HG03280 (cell line): ENCODE results near the gene CES2.
A peak's percentile ranks its signal among the peaks of the same experiment; 100 is the strongest.
"Not testable (repeated sequence)": the region's sequence is repeated elsewhere in the genome, so short reads cannot be mapped to it uniquely, and the experiment has no call there.

Experiments
- ATAC-seq: cut with Tn5 transposase; IDR thresholded peaks from one replicate; pipeline ENCODE4 v1.9.1; 2021; ENCODE audit warnings: mild to moderate bottlenecking, moderate library complexity; ENCODE audit not compliant: unreplicated experiment

Gene CES2

GRCh38 chr16:66975302-66975893, 40.1 kb downstream of the CES2 start:
- ATAC-seq, result no peak

GRCh38 chr16:66976746-66977145, 41.4 kb downstream of the CES2 start:
- ATAC-seq, result no peak

DNA sequence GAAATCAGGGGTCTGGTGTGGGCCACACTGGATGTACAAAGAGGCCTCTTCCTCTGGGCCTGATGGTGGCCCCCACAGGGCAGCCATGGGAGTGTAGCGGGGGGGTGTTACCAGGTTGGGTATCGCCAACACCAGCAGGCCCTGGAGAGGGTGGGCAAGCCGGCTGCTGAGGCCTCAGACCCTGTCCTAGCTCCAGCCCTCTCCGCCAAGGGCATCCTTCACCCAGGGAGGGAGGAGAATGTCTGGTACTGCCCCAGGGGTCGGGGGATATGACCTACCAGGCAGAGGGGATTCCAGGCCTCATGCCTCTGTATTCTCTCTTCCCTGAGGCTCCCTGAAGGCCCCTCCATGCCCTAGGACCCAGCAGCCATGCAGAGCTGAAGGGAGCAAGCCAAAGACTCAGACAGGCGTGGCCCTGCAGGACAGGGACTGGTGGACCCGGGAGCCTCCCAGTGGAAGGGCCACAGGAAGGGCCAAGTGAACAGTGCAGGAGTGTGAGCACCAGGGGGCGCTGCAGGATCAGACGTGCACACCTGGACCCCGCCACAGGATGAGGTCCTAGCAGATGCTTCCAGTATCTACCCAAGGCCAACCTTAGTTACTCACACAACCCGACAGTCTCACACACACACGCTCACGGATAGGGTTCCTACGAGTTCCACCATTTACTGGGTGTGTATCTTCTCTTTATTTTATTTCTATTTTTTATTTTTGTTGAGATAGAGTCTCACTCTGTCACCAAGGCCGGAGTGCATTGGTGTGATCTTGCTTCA, 42.2 kb downstream of the CES2 start:
- ATAC-seq, result peak; percentile 86

GRCh38 chr16:66979011-66979717, 43.8 kb downstream of the CES2 start:
- ATAC-seq, result no peak

DNA sequence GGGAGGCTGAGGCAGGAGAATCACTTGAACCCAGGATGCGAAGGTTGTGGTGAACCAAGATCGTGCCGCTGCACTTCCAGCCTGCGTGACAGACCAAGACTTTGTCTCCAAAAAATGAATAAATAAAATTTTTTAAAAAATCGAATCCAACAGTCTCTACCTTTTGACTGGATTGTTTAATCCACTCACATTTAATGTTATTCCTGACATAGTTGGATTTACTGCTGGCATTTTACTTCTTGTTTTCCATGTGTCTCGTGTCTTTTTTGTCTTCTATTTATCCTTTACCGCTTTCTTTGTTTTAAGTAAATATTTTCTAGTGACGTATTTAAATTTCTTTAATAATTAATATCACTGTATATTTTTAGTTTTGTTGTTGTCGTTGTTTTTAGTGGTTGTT, 47.7 kb downstream of the CES2 start:
- ATAC-seq, result no peak

- ATAC-seq, result no peak
Measured at GRCh38 chr16:66984892-66985311, 49.6 kb downstream of the CES2 start.

- no peak for ATAC-seq
Measured at GRCh38 chr16:66986559-66986958, 51.2 kb downstream of the CES2 start.

- no peak for ATAC-seq
Measured at GRCh38 chr16:66988197-66988788, 53.0 kb downstream of the CES2 start, which contains the start of gene CES4A. CES4A (plus strand) TSS chr16:66988589; CDS start chr16:66988773, 184 bp downstream.

DNA sequence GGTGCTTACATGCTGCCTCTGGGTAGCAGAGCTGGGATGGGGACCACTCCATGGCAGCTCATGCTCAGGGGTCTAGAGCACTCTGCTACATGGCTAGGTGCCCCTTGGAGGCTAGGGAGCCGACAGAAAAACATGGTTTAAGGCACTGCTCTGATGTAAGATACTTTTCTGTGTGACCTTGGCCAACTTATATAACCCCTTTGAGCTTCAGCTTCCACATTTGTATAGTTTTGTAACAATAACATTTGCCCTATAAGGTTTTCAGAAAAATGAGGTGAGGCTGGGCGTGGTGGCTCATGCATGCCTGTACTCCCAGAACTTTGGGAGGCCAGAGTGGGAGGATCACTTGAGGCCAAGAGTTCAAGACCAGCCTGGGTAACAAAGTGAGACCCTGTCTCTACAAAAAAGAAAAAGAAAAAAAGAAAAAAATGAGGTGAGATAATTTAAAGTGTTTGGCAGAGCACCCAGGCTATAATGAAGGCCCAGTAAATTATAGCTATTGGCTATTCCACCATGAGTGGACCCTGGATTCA, 56.3 kb downstream of the CES2 start:
- ATAC-seq, result no peak

DNA sequence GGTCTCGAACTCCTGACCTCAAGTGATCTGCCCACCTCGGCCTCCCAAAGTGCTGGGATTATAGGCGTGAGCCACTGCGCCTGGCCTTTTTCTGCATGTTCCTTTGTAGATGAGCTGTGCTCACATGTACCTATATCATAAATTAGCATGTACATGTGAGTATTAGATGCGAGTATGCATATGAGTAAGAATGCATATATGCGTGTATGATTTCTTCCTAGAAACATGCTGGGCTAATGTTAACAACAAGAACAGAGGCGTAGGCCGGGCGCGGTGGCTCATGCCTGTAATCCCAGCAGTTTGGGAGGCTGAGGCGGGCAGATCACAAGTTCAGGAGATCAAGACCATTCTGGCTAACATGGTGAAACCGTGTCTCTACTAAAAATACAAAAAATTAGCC, 58.2 kb downstream of the CES2 start:
- ATAC-seq, result not testable (repeated sequence)
